A204.1 (cell line): ENCODE measurements around the gene NRG4.
"Not testable (repeated sequence)": the region's sequence is repeated elsewhere in the genome, so short reads cannot be mapped to it uniquely, and the experiment has no call there.

Experiments
- FAIRE-seq: peaks from 2 replicates; lab custom pipeline; 2012; peaks lifted over from hg19 to GRCh38; lab: Jason Lieb, UNC

Gene NRG4

GRCh38 chr15:75992897-75993296, 19.3 kb downstream of the NRG4 start:
- FAIRE-seq = no peak

DNA sequence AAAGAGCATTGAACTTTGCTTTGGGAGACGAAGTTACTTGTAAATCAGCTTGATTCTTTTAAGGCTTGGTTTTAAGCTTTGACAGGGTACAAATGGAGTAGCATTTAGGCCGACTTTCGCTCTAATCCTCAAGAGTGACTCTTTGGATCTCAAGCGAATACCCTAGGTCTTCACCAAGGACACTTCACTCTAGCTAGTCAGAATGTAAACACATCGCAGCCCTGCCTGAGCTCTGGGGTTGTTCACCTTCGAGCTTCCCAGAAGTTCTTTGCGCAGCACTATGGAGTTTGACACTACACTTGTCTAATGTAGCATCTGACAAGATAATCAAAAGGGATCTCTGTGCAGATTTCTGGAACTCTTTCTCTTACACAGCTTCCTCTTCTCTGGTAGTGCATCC, 22.3 kb downstream of the NRG4 start:
- no peak for FAIRE-seq

- no peak for FAIRE-seq
These were observed 23.2 kb downstream of the NRG4 start for GRCh38 chr15:75989045-75989444.

DNA sequence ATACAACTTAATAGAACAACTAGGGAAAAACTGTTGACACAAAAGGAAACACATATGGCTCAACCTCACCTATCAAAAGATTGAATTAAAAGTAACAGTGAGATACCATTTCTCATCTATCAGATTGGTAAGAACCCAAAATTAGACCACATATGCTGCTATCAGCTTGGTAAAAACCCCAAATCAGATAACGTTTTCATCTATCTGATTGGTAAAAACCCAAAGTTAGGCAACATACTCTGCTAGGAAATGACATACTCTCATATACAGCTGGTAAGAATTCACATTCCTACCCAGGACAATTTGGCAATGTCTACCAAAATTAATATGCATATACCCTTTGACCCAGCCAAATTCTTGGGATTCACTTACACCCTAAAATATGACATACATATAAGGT, 26.3 kb downstream of the NRG4 start:
- FAIRE-seq = no peak

DNA sequence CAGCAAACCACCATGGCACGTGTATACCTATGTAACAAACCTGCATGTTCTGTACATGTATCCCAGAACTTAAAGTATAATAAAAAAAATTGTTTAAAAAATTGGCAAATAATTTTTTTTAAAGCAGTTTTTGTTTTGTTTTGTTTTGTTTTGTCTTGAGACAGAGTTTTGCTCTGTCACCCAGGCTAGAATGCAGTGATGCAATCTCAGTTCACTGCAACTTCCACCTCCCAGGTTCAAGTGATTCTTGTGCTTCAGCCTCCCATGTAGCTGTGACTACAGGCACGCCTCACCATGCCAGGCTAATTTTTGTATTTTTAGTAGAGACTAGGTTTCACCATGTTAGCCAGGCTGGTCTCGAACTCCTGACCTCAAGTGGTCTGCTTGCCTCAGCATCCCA, 27.5 kb downstream of the NRG4 start:
- FAIRE-seq = not testable (repeated sequence)

DNA sequence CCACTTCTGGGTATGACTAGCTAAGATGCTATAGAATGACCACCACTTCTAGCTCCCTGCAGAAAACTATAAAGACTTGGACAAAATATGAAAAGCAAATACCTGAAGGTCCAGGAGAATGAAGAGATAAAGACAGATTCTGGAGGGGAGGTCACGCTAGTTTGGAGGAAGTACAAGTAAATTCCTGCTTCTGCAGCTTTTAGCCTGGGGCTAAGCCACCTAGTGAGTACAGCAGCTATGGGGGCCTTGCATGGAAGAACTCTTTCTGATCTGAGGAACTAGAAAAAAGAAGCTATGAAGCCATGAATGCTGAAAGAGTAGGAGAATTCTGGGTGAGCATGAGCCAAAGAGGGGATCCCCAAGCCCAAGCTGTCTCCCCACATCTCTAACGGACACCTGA, 29.8 kb downstream of the NRG4 start:
- no peak for FAIRE-seq

DNA sequence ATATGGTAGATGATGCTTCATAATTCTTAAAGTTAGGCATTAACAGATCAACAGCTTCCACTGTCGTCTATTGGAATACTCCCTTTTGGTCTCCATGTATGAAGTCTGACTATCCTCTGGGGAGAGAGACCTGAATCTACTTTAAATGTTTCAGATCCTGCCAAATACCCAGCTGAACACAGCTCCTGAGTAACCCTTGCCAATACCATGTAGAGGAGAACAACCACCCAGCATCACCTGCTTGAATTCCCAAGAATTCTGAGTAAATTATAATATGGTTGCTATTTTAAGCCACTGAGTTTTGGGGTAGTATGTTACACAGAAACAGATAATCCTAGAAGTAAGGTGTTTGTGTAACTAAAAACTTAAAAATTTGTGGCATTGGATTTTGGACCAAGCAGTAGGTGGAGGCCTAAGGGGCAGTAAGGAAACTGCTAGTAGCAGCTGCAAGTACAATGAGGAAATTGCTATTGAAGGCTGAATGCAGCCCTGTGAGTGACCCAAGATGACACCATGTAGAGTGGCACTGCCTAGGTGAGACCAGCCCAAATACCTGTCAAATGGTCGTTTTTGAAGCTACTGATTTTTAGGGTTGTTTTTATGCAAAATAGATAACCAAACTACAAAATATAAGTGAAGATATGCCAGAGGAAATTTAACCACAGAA, 30.9 kb downstream of the NRG4 start:
- no peak for FAIRE-seq

DNA sequence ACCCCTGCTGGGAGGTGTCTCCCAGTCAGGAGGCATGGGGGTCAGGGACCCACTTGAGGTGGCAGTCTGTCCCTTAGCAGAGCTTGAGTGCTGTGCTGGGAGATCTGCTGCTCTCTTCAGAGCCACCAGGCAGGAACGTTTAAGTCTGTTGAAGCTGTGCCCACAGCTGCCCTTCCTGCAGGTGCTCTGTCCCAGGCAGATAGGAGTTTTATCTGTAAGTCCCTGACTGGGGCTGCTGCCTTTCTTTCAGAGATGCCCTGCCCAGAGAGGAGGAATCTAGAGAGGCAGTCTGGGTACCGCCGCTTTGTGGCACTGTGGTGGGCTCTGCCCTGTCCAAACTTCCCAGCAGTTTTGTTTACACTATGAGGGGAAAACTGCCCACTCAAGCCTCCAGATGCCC, 35.5 kb downstream of the NRG4 start:
- FAIRE-seq = not testable (repeated sequence)

DNA sequence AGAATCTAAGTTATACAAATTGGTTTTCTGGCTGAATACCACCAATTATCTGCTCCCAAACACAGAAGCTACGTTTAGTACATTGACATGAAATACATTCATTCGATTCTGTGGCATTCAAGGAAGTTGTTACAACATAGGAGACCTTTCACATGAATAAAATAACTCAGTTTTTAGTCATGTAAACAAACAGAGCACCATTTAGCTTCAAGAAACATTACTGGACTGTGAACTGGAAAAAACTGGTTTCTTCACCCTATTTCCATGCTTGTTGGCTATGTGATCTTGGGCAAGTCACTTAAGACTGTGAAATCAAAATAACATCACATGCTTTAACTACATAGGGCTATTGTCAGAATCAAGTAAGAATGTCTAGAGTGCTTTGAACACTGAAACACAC, 46.2 kb downstream of the NRG4 start:
- FAIRE-seq = no peak

- FAIRE-seq = peak; percentile 30
These were observed 50.9 kb downstream of the NRG4 start for GRCh38 chr15:75961331-75961730.

DNA sequence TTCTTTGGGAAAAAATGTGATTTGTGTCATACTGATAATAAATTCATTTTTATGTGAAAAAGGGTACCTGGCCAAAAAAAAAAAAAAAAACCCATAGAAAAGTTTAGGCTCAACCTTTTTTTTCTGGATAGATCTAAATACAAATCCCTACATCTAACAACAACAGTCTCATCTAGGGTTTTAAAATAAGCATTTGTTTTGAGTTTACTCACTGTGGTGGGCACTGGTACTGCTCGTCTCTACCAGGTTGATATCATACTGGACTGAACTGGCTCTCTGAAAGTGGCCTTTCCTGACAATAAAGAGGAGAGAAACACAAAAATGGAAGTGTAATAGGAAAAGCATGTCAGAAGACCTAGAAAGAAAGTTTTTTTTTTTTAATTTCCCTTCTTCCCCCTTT, 56.5 kb downstream of the NRG4 start:
- FAIRE-seq = no peak

DNA sequence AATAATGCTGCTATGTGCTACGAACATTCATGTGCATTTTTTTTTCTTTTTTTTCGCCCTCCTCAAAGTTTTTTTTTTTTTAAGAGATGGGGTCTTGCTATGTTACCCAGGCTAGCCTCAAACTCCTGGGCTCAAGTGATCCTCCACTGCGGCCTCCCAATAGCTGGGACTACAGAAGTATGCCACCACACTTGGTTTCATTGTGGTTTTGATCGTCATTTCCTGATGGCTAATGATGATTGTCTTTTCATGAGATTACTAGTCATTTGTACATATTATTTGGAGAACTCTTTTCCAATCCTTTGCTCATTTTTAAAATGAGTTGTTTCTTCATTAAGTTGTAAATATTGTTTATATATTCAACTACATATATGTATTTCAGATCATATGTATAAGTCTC, 59.7 kb downstream of the NRG4 start:
- FAIRE-seq = no peak

GRCh38 chr15:75948761-75949296, 63.4 kb downstream of the NRG4 start:
- no peak for FAIRE-seq

DNA sequence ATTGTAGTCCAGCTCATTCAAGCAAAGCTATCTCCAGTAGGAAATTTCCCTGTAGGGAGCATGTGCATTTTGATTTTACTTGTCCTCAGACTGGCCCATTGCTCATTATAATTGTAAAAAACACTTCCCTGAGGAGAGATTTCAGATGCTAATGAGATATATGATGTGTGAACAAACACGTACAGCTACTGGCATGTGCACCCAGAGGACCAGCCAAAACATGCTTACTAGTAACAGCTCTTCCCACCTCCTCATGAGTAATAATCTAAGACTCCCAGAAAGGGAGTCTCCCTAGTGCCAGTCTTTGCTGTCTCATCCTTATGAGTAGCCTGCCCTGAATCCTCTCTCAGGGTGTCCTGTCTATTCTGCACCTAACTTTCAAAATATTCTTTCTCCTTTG, 65.1 kb downstream of the NRG4 start:
- no peak for FAIRE-seq

DNA sequence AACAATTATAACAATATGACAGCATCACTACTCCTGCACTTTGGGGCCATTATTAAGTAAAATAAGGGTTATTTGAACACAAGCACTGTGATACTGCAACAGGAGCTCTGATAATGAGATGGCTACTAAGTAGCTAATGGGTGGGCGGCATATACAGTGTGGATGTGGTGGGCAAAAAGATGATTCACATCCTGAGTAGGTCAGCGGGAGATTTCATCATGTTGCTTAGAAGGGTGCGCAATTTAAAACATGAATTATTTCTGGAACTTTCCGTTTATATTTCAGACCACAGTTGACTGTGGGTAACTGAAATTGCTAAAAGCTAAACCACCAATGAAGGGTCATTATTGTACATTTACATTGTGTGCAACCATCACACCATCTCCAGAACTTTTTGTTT, 66.3 kb downstream of the NRG4 start:
- FAIRE-seq = no peak

GRCh38 chr15:75943713-75944215, 68.5 kb downstream of the NRG4 start:
- FAIRE-seq = no peak

DNA sequence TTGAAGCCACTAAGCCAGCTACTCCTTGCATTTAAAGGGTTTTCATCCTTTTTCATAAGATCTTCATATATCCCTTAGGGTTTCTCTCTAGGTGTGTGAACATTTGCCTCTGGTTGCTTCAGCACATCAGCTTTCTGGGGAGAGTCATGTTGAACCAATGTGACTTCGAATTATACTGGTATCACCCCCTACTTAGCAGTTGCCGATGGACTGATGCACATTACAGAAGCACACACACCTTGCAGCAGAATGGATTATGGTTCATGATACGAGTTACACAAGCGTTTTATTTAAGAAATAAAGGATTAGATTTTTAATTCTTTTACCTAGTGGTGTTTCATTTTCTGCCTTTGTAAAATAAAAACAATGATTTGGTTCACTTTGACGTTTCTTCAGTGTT, 69.0 kb downstream of the NRG4 start:
- FAIRE-seq = no peak

- no peak for FAIRE-seq
These were observed 69.8 kb downstream of the NRG4 start for GRCh38 chr15:75942464-75942863.

- FAIRE-seq = no peak
These were observed 81.4 kb downstream of the NRG4 start for GRCh38 chr15:75930866-75931265.

GRCh38 chr15:75929799-75930565, 82.2 kb downstream of the NRG4 start:
- no peak for FAIRE-seq

- FAIRE-seq = no peak
These were observed 83.3 kb downstream of the NRG4 start for GRCh38 chr15:75928680-75929608.

GRCh38 chr15:75927601-75928000, 84.6 kb downstream of the NRG4 start:
- FAIRE-seq = no peak

- FAIRE-seq = no peak
These were observed 85.3 kb downstream of the NRG4 start for GRCh38 chr15:75926931-75927330.
